ENCODE measurements around the gene GANAB. TPM values are rescaled to one million over a fixed set of nuclear protein-coding genes. Genes with fewer than 3 reads are reported as not detected.

The GANAB gene
- total and polyA plus RNA-seq, 2 donors from 2014 or later, result 110 to 309 TPM

GRCh38 chr11:62575837-62576236 is 70.6 kb downstream of the GANAB start:
- Histone ChIP-seq H3K27me3 (ENCODE audit: control insufficient read depth, insufficient read depth, low read length) (no peaks in the 10 kb centered on the region), H3K9me3 (ENCODE audit: control insufficient read depth in 2 of 3, insufficient read depth in 1 of 3, low read length in 3 of 3) (no peaks in the 10 kb centered on the region), H3K9ac (ENCODE audit: low read length in 3 of 3) (no peak overlapping the region), H3K4me3 (ENCODE audit: low read length in 3 of 3) (no peak overlapping the region), H3K4me1 (ENCODE audit: control insufficient read depth in 2 of 3, insufficient read depth in 2 of 3, low read depth in 1 of 3, low read length in 3 of 3) (peaks cover 0 to 27% (median 13%) of the 10 kb centered on the region in 3 donors), H3K27ac (ENCODE audit: low read depth in 2 of 2, low read length in 2 of 2) (peak overlapping the region in 1 of 2 donors; percentile 76), H3K36me3 (ENCODE audit: control insufficient read depth in 2 of 3, insufficient read depth in 3 of 3, low read length in 3 of 3) (peaks cover 9 to 44% (median 12%) of the 10 kb centered on the region in 3 donors)
- FAIRE-seq, result no peak
- TF ChIP-seq, protein P1, sequence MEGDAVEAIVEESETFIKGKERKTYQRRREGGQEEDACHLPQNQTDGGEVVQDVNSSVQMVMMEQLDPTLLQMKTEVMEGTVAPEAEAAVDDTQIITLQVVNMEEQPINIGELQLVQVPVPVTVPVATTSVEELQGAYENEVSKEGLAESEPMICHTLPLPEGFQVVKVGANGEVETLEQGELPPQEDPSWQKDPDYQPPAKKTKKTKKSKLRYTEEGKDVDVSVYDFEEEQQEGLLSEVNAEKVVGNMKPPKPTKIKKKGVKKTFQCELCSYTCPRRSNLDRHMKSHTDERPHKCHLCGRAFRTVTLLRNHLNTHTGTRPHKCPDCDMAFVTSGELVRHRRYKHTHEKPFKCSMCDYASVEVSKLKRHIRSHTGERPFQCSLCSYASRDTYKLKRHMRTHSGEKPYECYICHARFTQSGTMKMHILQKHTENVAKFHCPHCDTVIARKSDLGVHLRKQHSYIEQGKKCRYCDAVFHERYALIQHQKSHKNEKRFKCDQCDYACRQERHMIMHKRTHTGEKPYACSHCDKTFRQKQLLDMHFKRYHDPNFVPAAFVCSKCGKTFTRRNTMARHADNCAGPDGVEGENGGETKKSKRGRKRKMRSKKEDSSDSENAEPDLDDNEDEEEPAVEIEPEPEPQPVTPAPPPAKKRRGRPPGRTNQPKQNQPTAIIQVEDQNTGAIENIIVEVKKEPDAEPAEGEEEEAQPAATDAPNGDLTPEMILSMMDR (IDR thresholded peaks at IDR 0.05; ENCODE audit: borderline replicate concordance, extremely low read depth, insufficient read depth), result no peak
- intact Hi-C loops (cut with DNase I), result no loop called here
- DNase-seq, result peak in 1 of 5 donors; percentile 77

- Histone ChIP-seq H3K4me3 (ENCODE audit: low read length in 3 of 3) (peak overlapping the region; percentile 52 to 87 (median 82)), H3K27me3 (ENCODE audit: control insufficient read depth, insufficient read depth, low read length) (no peaks in the 10 kb centered on the region), H3K36me3 (ENCODE audit: control insufficient read depth in 2 of 3, insufficient read depth in 3 of 3, low read length in 3 of 3) (peaks cover 11 to 49% (median 15%) of the 10 kb centered on the region in 3 donors), H3K9ac (ENCODE audit: low read length in 3 of 3) (peak overlapping the region; percentile 55 to 90 (median 76)), H3K27ac (ENCODE audit: low read depth in 2 of 2, low read length in 2 of 2) (peak overlapping the region in 1 of 2 donors; percentile 99), H3K4me1 (ENCODE audit: control insufficient read depth in 2 of 3, insufficient read depth in 2 of 3, low read depth in 1 of 3, low read length in 3 of 3) (peaks cover 0 to 27% (median 13%) of the 10 kb centered on the region in 3 donors), H3K9me3 (ENCODE audit: control insufficient read depth in 2 of 3, insufficient read depth in 1 of 3, low read length in 3 of 3) (no peaks in the 10 kb centered on the region)
- FAIRE-seq (no peak), DNase-seq (peak in 1 of 5 donors; percentile 74)
- intact Hi-C loops (cut with DNase I), result no loop called here
- TF ChIP-seq, protein P1 (IDR thresholded peaks at IDR 0.05; ENCODE audit: borderline replicate concordance, extremely low read depth, insufficient read depth), result no peak
These were observed 71.3 kb downstream of the GANAB start for GRCh38 chr11:62575156-62575555.

Other genes with a start within 250 kb of the GANAB start
- not detected for gene SCGB1A1, start 227.6 kb downstream of the GANAB start, total RNA-seq
- gene SCGB1A1, start 227.6 kb downstream of the GANAB start, polyA plus RNA-seq (ENCODE audit: insufficient read depth, low read depth, low replicate concordance), result not detected
- gene AHNAK, start 99.8 kb downstream of the GANAB start, total RNA-seq, result 700 TPM
- 36.6 TPM for gene AHNAK, start 99.8 kb downstream of the GANAB start, polyA plus RNA-seq (ENCODE audit: insufficient read depth, low read depth, low replicate concordance)
- gene EEF1G, start 72.7 kb downstream of the GANAB start, total RNA-seq, result 1,136 TPM
- gene EEF1G, start 72.7 kb downstream of the GANAB start, polyA plus RNA-seq (ENCODE audit: insufficient read depth, low read depth, low replicate concordance), result 1,809 TPM
- 29.5 TPM for gene TUT1, start 55.1 kb downstream of the GANAB start, total RNA-seq
- 18.7 TPM for gene TUT1, start 55.1 kb downstream of the GANAB start, polyA plus RNA-seq (ENCODE audit: insufficient read depth, low read depth, low replicate concordance)
- 71.8 TPM for gene MTA2, start 44.7 kb downstream of the GANAB start, total RNA-seq
- gene MTA2, start 44.7 kb downstream of the GANAB start, polyA plus RNA-seq (ENCODE audit: insufficient read depth, low read depth, low replicate concordance), result 34.4 TPM
- gene EML3, start 33.8 kb downstream of the GANAB start, total RNA-seq, result 83.3 TPM
- gene EML3, start 33.8 kb downstream of the GANAB start, polyA plus RNA-seq (ENCODE audit: insufficient read depth, low read depth, low replicate concordance), result 35.0 TPM
- 7.9 TPM for gene ROM1, start 33.4 kb downstream of the GANAB start, total RNA-seq
- 11.1 TPM for gene ROM1, start 33.4 kb downstream of the GANAB start, polyA plus RNA-seq (ENCODE audit: insufficient read depth, low read depth, low replicate concordance)
- gene B3GAT3, start 24.6 kb downstream of the GANAB start, total RNA-seq, result 50.6 TPM
- 66.2 TPM for gene B3GAT3, start 24.6 kb downstream of the GANAB start, polyA plus RNA-seq (ENCODE audit: insufficient read depth, low read depth, low replicate concordance)
- gene INTS5, start 6.7 kb upstream of the GANAB start, total RNA-seq, result 21.2 TPM
- 11.2 TPM for gene INTS5, start 6.7 kb upstream of the GANAB start, polyA plus RNA-seq (ENCODE audit: insufficient read depth, low read depth, low replicate concordance)
- gene C11orf98, start 18.6 kb upstream of the GANAB start, total RNA-seq, result 44.5 TPM
- 138 TPM for gene C11orf98, start 18.6 kb upstream of the GANAB start, polyA plus RNA-seq (ENCODE audit: insufficient read depth, low read depth, low replicate concordance)
- gene CSKMT, start 18.7 kb upstream of the GANAB start, total RNA-seq, result 12.1 TPM
- gene CSKMT, start 18.7 kb upstream of the GANAB start, polyA plus RNA-seq (ENCODE audit: insufficient read depth, low read depth, low replicate concordance), result 8.2 TPM
- gene UQCC3, start 25.1 kb upstream of the GANAB start, total RNA-seq, result 7.6 TPM
- gene UQCC3, start 25.1 kb upstream of the GANAB start, polyA plus RNA-seq (ENCODE audit: insufficient read depth, low read depth, low replicate concordance), result 24.8 TPM
- 7.9 TPM for gene LBHD1, start 25.7 kb upstream of the GANAB start, total RNA-seq
- gene LBHD1, start 25.7 kb upstream of the GANAB start, polyA plus RNA-seq (ENCODE audit: insufficient read depth, low read depth, low replicate concordance), result 5.3 TPM
- 89.2 TPM for gene UBXN1, start 32.5 kb upstream of the GANAB start, total RNA-seq
- 139 TPM for gene UBXN1, start 32.5 kb upstream of the GANAB start, polyA plus RNA-seq (ENCODE audit: insufficient read depth, low read depth, low replicate concordance)
- gene LRRN4CL, start 42.9 kb upstream of the GANAB start, total RNA-seq, result 1.2 TPM
- gene LRRN4CL, start 42.9 kb upstream of the GANAB start, polyA plus RNA-seq (ENCODE audit: insufficient read depth, low read depth, low replicate concordance), result 0.58 TPM
- 93.2 TPM for gene BSCL2, start 60.8 kb upstream of the GANAB start, total RNA-seq
- 249 TPM for gene BSCL2, start 60.8 kb upstream of the GANAB start, polyA plus RNA-seq (ENCODE audit: insufficient read depth, low read depth, low replicate concordance)
- gene GNG3, start 61.1 kb upstream of the GANAB start, total RNA-seq, result not detected
- gene GNG3, start 61.1 kb upstream of the GANAB start, polyA plus RNA-seq (ENCODE audit: insufficient read depth, low read depth, low replicate concordance), result 1.1 TPM
- gene HNRNPUL2, start 80.8 kb upstream of the GANAB start, total RNA-seq, result 49.0 TPM
- gene HNRNPUL2, start 80.8 kb upstream of the GANAB start, polyA plus RNA-seq (ENCODE audit: insufficient read depth, low read depth, low replicate concordance), result 37.1 TPM
- 24.8 TPM for gene TTC9C, start 81.9 kb upstream of the GANAB start, total RNA-seq
- gene TTC9C, start 81.9 kb upstream of the GANAB start, polyA plus RNA-seq (ENCODE audit: insufficient read depth, low read depth, low replicate concordance), result 39.2 TPM
- 15.0 TPM for gene ZBTB3, start 107.5 kb upstream of the GANAB start, total RNA-seq
- gene ZBTB3, start 107.5 kb upstream of the GANAB start, polyA plus RNA-seq (ENCODE audit: insufficient read depth, low read depth, low replicate concordance), result 4.8 TPM
- gene POLR2G, start 115.0 kb upstream of the GANAB start, total RNA-seq, result 66.0 TPM
- gene POLR2G, start 115.0 kb upstream of the GANAB start, polyA plus RNA-seq (ENCODE audit: insufficient read depth, low read depth, low replicate concordance), result 143 TPM
- gene TAF6L, start 124.8 kb upstream of the GANAB start, total RNA-seq, result 27.1 TPM
- 19.3 TPM for gene TAF6L, start 124.8 kb upstream of the GANAB start, polyA plus RNA-seq (ENCODE audit: insufficient read depth, low read depth, low replicate concordance)
- 57.1 TPM for gene TMEM179B, start 140.8 kb upstream of the GANAB start, total RNA-seq
- gene TMEM179B, start 140.8 kb upstream of the GANAB start, polyA plus RNA-seq (ENCODE audit: insufficient read depth, low read depth, low replicate concordance), result 105 TPM
- 16.5 TPM for gene TMEM223, start 145.4 kb upstream of the GANAB start, total RNA-seq
- 34.9 TPM for gene TMEM223, start 145.4 kb upstream of the GANAB start, polyA plus RNA-seq (ENCODE audit: insufficient read depth, low read depth, low replicate concordance)
- 83.8 TPM for gene NXF1, start 158.8 kb upstream of the GANAB start, total RNA-seq
- gene NXF1, start 158.8 kb upstream of the GANAB start, polyA plus RNA-seq (ENCODE audit: insufficient read depth, low read depth, low replicate concordance), result 70.7 TPM
- 39.6 TPM for gene STX5, start 185.4 kb upstream of the GANAB start, total RNA-seq
- 44.6 TPM for gene STX5, start 185.4 kb upstream of the GANAB start, polyA plus RNA-seq (ENCODE audit: insufficient read depth, low read depth, low replicate concordance)
- gene TEX54, start 186.2 kb upstream of the GANAB start, total RNA-seq, result not detected
- not detected for gene TEX54, start 186.2 kb upstream of the GANAB start, polyA plus RNA-seq (ENCODE audit: insufficient read depth, low read depth, low replicate concordance)
- gene WDR74, start 193.0 kb upstream of the GANAB start, total RNA-seq, result 48.9 TPM
- 38.5 TPM for gene WDR74, start 193.0 kb upstream of the GANAB start, polyA plus RNA-seq (ENCODE audit: insufficient read depth, low read depth, low replicate concordance)
- 203 TPM for gene SLC3A2, start 234.3 kb upstream of the GANAB start, total RNA-seq
- 299 TPM for gene SLC3A2, start 234.3 kb upstream of the GANAB start, polyA plus RNA-seq (ENCODE audit: insufficient read depth, low read depth, low replicate concordance)

All from kidney (tissue), 14 donors.